ENCODE data around the gene ARHGEF10L.

DNA sequence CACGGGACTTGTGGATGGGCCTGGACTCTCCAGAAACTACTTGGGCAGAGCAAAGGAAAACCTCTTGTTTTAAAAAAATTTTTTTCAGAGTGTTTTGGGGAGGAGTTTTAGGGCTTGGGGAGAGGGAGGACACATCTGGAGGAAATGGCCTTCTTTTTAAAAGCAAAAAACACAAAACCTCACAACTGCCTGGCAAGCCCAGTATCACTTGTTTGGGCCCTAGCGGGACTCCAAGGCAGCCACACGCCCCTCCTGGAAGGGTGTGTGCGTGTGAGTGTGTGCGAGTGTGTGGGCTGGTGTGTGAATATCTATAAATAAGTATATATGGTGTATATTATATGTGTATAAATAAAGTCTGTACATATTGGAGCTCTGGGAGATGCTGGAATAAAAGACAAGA, 158.0 kb downstream of the ARHGEF10L start:
- TF ChIP-seq, protein P1, sequence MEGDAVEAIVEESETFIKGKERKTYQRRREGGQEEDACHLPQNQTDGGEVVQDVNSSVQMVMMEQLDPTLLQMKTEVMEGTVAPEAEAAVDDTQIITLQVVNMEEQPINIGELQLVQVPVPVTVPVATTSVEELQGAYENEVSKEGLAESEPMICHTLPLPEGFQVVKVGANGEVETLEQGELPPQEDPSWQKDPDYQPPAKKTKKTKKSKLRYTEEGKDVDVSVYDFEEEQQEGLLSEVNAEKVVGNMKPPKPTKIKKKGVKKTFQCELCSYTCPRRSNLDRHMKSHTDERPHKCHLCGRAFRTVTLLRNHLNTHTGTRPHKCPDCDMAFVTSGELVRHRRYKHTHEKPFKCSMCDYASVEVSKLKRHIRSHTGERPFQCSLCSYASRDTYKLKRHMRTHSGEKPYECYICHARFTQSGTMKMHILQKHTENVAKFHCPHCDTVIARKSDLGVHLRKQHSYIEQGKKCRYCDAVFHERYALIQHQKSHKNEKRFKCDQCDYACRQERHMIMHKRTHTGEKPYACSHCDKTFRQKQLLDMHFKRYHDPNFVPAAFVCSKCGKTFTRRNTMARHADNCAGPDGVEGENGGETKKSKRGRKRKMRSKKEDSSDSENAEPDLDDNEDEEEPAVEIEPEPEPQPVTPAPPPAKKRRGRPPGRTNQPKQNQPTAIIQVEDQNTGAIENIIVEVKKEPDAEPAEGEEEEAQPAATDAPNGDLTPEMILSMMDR (IDR thresholded peaks at IDR 0.05; ENCODE audit: borderline replicate concordance, extremely low read depth, low read length, poor library complexity, severe bottlenecking), result no peak
- TF ChIP-seq EZH2 (IDR thresholded peaks at IDR 0.05; ENCODE audit: borderline replicate concordance, low read depth, low read length, severe bottlenecking), result no peak
